H7 (cell line): ENCODE data around the gene STARD5. TPM values are rescaled to one million over a fixed set of nuclear protein-coding genes. Genes with fewer than 3 reads are reported as not detected.

Experiments
- total RNA-seq: library from RNA; depleted of rRNA; stranded (reverse); fragments of >200 nt; shearing (Covaris generic); gene quantifications from 2 replicates; pipeline ENCODE4 v1.2.3, GENCODE V29; 2014; rRNA removed

The STARD5 gene
- total RNA-seq, 1 experiment from 2014 or later: 3.4 TPM

Other genes starting within 250 kb of the STARD5 start
- 0.59 TPM in 1 of 2 replicates, not detected in the other for gene CFAP161, start 189.9 kb downstream of the STARD5 start, total RNA-seq
- 1.4 TPM in 1 of 2 replicates, not detected in the other for gene IL16, start 127.3 kb downstream of the STARD5 start, total RNA-seq
- gene TMC3, start 50.1 kb upstream of the STARD5 start, total RNA-seq: not detected in 2 replicates